Breast epithelium (tissue), 3 donors: ENCODE results near the gene KDM4B.

Source experiments
- CTCF ChIP-seq, 3 donors: fragments of 450-650 bp; IDR thresholded peaks; one replicate each; pipeline ENCODE4 v1.5.1; 2016 to 2017; ENCODE audit warnings: antibody characterized with exemption in 3 of 3, mild to moderate bottlenecking in 3 of 3, moderate library complexity in 3 of 3
- POLR2A ChIP-seq: fragments of 450-650 bp; IDR thresholded peaks from one replicate; pipeline ENCODE4 v1.6.1; 2016; ENCODE audit warnings: antibody characterized with exemption, mild to moderate bottlenecking, moderate library complexity
- POLR2AphosphoS5 ChIP-seq, 3 donors: sonication (generic); formaldehyde crosslinking; IDR thresholded peaks; one replicate each; pipeline ENCODE4 v1.6.1; 2017; ENCODE audit warnings: antibody characterized with exemption in 3 of 3

DNA sequence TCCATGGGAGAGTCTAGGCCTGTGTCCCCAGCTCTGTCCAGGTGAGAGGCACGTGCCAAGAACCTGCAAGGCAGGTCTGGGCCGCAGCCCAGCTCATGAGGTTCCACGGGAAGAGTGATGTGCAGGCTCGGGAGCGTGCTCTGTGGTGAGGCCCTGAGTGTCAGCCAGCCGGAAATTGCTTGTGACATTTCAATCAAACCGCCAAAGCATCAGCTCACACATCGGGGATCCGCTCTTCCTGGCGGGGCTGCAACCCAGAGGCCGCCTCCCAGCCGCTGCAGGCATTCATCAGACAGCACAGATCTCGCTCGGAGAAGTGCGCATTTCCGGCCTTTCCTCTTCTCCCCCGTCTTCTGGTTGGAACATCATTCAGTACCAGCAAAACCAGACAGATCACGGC lies 109.3 kb downstream of the KDM4B start:
- no peak for TF ChIP-seq CTCF (IDR thresholded peaks at IDR 0.05)
- TF ChIP-seq POLR2AphosphoS5 (IDR thresholded peaks at IDR 0.05), result no peak
- no peak for TF ChIP-seq POLR2A
